GM18502 (cell line): ENCODE data around the gene TAS2R39.
A peak's percentile ranks its signal among the peaks of the same experiment; 100 is the strongest.

Experiments
- ATAC-seq: cut with Tn5 transposase; IDR thresholded peaks from one replicate; pipeline ENCODE4 v1.9.1; 2021; ENCODE audit warnings: mild to moderate bottlenecking; ENCODE audit not compliant: unreplicated experiment, poor library complexity

The TAS2R39 gene

DNA sequence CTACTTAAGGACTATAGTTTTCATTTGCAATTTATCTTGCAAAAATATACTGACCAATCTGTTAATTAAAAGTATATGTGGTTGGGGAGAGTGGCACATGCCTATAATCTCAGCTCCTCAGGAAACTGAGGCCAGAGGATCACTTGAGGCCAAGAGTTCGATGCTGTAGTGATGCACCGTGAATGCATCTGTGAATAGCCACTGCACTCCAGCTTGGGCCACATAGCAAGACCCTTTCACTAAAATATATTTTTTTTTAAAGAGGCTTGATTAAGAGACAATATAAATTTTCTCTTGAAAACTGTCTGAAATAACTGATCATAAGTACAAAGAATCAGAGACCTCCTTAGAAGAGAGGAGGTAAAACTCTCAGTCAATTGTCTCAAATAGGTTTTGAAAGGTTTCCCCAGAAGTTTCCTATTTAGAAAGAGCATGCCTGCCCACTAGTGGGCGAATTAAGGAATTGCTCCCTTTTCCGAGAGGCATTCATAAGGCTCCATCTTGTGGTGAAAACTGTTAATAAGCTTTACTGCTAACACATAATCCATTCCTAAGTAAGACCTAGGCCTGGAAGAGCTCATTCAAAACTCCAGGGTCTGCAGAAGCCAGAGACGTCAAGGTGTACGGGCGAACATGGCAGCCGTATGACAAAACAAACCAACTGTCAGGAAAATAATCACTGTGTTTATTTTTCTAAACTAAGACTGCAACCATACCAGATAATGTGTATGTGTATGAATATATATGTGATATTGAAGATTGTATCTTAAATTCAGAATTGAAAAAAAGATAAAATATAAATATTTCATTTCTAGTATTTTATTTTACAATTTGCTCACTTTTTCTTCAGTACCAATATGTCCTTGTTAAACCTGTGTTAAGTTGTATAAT is 31.8 kb downstream of the TAS2R39 start:
- ATAC-seq, result peak; percentile 94

DNA sequence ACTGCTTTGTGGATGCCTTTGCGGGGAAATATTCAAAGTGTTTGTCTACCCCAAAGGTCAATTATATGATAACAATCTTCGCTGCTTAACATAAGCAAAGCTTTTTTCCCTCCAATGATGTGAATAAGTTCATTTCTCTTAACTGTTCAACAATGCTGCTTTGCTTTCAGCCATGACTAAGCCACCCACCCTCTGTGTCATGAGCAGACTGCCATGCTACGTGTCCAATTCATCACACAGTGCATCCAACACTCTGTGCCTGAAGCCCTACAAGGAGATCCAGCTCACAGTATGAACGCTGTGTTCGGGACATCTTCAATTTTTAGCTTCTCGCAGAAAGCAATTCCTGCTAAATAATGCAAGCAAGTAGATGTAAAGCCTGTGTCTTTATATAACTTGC is 32.9 kb downstream of the TAS2R39 start:
- ATAC-seq, result no peak

DNA sequence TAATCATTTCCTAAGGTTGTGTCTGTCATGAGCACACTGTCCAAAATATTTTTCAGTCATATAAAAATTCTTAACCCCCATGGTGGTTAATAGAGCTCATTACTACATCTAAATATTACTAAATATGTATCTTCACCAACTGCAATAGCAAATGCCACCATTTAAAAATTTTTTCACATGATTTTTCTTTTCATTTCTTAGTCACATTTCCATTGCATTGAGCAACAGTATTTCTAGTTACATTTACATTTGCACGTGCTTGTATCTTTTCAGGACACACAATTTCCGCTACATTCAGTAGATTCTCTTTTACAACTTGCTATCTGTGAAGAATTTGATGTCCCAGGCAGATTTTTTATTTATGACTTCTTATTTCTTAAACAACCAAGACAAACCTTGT is 33.5 kb downstream of the TAS2R39 start:
- ATAC-seq, result no peak

DNA sequence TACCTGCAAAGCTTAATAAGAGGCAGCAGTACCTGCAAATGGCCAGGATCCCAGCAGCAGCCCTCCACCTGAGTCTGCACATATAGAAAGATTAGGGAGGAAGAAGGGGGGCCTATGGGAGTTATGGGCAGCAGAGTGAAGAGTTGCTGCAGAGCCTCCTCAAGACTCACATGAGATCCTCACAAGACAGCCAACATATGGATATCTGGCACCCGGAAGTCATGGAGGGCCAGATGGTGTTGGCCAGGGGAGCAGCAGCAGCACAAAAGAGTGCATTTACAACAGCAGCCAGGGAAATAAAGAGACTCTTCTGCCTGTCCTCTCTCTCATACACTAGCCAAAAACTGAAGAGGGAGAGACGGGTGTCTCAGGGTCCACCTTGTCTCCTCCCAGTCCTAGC is 34.6 kb downstream of the TAS2R39 start:
- no peak for ATAC-seq

DNA sequence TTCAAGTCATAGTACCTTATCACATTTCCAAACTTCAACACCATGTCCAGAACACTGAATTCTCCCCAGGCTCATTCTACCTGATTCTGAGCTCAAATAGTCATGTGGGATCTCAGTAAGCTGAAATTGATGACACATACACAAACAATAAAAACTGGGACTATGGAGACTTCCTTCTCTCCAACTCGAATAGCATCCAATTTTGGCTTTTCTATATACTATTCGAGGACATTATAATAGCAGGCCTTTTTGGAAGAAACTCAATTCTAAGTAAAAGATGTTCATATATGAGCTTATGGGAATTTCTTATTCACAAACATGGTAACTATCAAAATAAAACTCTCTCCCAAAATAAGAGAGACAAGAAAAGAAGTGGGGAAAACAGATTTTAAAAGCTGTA is 38.1 kb downstream of the TAS2R39 start:
- no peak for ATAC-seq

DNA sequence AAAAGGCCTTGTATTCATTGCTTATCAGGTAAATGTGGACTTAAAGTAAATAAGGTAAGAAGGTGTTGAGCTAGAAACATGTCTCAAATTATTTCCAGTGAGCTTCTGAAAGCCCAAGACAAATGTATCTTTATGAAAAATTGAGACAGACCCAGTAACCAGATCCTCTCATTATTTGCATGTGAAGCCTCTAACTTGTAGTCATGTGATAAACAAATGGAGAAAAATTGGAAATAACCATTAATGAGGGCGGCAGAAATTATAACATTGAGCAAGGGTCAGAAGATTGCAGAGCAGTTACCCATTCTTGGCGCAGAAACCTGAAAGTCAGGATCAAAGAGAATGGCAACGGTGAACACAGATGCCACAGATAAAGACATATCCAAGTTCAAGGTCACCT is 38.5 kb downstream of the TAS2R39 start, which contains the start of gene TAS2R40:
TSS of gene TAS2R40 (plus strand) at position 301 of the 400 bp plus-strand sequence. CDS start at position 343, 42 bp downstream.
- ATAC-seq, result no peak

DNA sequence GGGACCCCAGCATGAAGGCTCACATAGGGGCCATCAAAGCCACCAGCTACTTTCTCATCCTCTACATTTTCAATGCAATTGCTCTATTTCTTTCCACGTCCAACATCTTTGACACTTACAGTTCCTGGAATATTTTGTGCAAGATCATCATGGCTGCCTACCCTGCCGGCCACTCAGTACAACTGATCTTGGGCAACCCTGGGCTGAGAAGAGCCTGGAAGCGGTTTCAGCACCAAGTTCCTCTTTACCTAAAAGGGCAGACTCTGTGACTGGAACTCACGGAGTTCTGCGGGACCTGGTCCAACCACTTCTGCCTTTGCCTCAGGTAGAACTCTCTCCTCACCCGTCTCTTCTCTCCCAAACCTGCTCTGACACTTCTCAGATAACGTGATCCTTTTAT is 39.6 kb downstream of the TAS2R39 start:
- no peak for ATAC-seq

DNA sequence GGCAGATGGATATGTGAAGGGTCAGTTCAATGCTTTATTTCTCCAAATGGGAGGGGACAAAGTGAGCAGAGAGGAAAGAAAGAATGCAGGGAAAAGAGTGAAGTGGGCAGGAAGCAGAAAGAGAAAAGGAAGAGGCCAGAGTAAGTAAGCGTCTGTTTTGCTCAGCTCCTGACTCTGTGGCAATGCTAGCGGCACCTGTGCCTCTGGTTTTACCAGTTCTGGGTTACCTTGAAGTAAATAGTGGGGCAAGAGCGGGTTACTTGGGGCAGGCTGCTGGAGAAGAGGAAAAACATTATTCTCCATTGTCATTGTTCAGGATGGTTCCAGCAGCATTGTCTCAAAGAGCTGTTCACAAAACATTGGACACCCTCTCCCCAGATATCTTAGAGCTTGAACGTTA is 40.6 kb downstream of the TAS2R39 start:
- no peak for ATAC-seq

DNA sequence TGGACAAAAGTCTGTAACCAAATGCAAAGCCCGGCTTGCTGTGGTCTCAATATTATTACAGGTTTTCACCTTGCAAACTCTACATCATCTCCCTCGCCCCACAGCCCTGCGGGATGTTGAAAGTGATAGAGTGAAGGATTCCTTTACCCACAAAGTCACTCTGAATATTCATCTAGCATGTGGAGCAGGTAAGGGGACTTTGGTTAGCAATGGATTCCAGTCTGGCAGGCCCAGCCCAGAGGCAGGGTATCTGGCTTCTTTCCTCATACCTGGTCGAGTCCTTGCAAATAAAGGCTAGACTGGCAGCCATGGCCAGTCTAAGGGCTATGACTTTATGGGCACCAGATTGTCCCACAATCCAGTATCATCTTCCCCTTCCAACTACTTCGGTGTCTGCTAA is 41.8 kb downstream of the TAS2R39 start:
- no peak for ATAC-seq

DNA sequence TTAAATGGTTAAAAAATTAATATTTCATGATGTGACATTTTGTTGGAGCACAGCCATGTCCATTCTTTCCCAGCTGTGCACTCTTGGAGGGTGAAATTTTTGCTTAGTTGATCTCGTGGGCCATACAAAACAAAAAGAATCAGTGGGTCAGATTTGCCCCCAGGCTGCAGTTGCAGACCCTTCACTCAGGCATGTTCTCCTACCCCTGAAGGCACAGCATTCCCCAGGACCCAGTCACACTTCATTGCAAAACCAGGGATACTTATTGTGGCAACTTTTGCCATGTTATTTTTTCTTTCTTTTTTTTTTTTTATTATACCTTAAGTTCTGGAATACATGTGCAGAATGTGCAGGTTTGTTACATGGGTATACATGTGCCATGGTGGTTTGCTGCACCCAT is 44.6 kb downstream of the TAS2R39 start:
- ATAC-seq, result no peak

DNA sequence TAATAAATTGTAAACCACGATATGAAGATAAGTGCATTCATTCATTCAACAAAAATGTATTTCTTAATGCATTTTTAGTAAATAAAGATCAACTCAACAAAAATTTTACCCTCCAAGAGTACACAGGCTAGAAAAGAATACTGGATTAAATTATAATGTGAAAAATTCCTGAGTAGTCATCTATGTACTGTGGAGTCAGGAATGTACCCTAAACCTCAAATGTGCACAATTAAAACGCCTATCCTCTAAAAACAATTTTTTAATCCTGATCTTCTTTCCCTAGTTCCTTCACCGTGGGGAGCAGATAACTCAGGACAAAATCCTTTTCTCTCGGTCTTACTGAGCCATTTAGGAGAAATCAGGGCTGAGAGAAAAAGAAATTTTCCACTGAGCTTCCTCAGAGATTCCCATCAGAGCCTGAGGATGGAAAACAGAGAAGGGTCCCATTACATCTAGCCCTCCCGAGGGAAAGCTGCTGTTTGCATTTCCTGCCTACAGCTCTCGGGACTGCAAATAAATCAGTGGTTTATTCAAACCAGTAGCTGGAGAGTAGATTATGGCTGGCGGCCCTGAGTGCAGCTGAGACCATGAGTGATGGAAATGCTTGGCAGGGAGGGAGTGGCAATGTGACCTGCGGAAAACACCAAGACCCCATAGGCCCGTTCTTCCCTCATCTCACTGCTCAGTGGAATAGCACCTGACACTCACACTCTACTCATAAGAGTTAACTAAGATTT is 46.0 kb downstream of the TAS2R39 start:
- ATAC-seq, result no peak

DNA sequence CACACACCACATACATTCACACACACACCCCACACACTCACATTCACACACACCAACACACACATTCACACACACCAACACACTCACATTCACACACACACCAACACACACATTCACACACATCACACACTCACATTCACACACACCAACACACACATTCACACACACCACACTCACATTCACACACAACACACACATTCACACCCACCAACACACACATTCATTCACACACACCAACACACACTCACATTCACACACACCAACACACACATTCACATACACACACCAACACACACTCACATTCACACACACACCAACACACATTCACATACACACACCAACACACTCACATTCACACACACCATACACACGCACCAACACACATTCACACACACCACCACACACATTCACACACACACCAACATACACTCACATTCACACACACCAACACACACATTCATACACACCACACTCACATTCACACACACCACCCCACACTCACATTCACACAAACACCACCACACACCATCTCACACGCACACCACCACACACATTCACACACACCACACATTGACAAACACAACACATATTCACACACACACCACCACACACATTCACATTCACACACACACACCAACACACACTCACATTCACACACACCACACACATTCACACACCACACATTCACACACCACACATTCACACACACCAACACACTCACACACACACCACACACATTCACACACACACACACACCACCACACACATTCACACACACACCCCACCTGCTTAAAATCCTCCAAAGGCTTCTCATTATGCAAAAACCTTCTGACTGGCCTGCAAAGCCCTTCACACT is 47.6 kb downstream of the TAS2R39 start:
- no peak for ATAC-seq
